Measurements from ENCODE around the gene CNPY2. TPM values are rescaled to one million over a fixed set of nuclear protein-coding genes. Genes with fewer than 3 reads are reported as not detected.

The CNPY2 gene
- total and polyA plus RNA-seq, 2 of the 13 experiments (the other 11 are each of a cell fraction or from before 2014, with no cell fraction given), result 285 to 356 TPM

DNA sequence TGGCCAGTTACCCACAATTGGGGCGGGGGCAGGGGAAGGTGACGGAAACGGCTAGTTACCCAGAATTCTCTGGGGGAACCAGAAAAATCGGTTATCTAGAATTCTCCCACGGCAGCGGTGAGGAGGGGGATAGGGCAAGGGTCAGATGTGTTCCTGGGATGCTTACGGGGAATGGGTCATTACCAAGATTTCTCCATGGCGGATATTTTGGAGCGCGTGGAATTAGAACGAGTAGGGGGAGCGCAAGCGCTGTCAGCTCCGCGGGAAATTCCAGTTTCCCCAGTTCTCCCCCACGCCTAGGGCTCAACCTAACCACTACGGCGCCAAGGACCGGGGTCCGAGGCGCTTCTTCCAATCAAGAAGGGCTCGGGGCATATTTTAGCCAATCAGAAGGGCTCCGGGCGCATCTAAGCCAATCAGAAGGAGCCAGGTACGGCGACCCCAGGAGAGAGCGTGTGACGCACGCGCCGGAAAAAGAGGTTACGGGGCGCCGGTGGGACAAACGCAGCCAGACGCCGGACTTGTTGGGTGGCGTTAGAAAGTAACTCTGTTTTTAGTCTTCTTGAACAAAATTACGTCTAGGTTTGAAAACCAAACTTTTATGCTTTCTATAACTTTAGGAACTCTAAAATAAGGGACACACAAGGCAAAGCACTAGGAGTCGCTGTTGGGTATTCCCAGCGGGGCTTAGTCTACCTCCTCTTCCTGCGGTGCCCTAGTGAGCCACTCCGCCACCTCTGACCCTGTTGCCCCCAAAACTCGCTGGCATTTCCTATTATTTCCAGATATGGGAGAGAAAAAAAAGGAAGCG is 18.1 kb upstream of the CNPY2 start, which contains the start of gene PAN2 (continued):
- TF ChIP-seq, protein P1, sequence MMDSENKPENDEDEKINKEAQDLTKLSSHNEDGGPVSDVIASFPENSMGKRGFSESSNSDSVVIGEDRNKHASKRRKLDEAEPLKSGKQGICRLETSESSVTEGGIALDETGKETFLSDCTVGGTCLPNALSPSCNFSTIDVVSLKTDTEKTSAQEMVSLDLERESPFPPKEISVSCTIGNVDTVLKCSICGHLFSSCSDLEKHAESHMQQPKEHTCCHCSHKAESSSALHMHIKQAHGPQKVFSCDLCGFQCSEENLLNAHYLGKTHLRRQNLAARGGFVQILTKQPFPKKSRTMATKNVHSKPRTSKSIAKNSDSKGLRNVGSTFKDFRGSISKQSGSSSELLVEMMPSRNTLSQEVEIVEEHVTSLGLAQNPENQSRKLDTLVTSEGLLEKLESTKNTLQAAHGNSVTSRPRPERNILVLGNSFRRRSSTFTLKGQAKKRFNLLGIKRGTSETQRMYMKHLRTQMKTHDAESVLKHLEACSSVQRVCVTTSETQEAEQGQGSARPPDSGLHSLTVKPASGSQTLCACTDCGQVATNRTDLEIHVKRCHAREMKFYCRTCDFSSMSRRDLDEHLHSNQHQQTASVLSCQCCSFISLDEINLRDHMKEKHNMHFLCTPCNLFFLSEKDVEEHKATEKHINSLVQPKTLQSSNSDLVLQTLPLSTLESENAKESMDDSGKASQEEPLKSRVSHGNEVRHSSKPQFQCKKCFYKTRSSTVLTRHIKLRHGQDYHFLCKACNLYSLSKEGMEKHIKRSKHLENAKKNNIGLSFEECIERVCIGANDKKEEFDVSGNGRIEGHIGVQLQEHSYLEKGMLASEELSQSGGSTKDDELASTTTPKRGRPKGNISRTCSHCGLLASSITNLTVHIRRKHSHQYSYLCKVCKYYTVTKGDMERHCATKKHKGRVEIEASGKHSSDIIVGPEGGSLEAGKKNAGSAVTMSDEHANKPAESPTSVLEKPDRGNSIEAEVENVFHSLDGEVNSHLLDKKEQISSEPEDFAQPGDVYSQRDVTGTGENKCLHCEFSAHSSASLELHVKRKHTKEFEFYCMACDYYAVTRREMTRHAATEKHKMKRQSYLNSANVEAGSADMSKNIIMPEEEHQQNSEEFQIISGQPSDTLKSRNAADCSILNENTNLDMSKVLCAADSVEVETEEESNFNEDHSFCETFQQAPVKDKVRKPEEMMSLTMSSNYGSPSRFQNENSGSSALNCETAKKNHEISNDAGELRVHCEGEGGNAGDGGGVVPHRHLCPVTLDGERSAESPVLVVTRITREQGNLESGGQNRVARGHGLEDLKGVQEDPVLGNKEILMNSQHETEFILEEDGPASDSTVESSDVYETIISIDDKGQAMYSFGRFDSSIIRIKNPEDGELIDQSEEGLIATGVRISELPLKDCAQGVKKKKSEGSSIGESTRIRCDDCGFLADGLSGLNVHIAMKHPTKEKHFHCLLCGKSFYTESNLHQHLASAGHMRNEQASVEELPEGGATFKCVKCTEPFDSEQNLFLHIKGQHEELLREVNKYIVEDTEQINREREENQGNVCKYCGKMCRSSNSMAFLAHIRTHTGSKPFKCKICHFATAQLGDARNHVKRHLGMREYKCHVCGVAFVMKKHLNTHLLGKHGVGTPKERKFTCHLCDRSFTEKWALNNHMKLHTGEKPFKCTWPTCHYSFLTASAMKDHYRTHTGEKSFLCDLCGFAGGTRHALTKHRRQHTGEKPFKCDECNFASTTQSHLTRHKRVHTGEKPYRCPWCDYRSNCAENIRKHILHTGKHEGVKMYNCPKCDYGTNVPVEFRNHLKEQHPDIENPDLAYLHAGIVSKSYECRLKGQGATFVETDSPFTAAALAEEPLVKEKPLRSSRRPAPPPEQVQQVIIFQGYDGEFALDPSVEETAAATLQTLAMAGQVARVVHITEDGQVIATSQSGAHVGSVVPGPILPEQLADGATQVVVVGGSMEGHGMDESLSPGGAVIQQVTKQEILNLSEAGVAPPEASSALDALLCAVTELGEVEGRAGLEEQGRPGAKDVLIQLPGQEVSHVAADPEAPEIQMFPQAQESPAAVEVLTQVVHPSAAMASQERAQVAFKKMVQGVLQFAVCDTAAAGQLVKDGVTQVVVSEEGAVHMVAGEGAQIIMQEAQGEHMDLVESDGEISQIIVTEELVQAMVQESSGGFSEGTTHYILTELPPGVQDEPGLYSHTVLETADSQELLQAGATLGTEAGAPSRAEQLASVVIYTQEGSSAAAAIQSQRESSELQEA (CRISPR knock-in tag; IDR thresholded peaks at IDR 0.05; ENCODE audit: not compliant biosample characterization), result no peak
- TF ChIP-seq DR1 (CRISPR knock-in tag; IDR thresholded peaks at IDR 0.05) (0 out of 2 replicates have a peak, but pooled peaks have one; percentile 12), SOX5 (CRISPR knock-in tag; IDR thresholded peaks at IDR 0.05; ENCODE audit: borderline replicate concordance) (peak; percentile 42; the same call in 1 of the 2 replicates), KLF6 (CRISPR knock-in tag; IDR thresholded peaks at IDR 0.05) (peak; percentile 71; the same call in 1 of the 2 replicates), GABPB1 (CRISPR knock-in tag; IDR thresholded peaks at IDR 0.05) (peak; percentile 92), ATAD3A (CRISPR knock-in tag; IDR thresholded peaks at IDR 0.05) (no peak), ZNF615 (CRISPR knock-in tag; IDR thresholded peaks at IDR 0.05; ENCODE audit: borderline replicate concordance) (0 out of 2 replicates have a peak, but pooled peaks have one; percentile 68), ZNF446 (CRISPR knock-in tag; IDR thresholded peaks at IDR 0.05) (no peak), KLF15 (CRISPR knock-in tag; IDR thresholded peaks at IDR 0.05; ENCODE audit: borderline replicate concordance) (no peak), KDM2A (CRISPR knock-in tag; IDR thresholded peaks at IDR 0.05; ENCODE audit: borderline replicate concordance, low read depth) (peak; percentile 89; the same call in 1 of the 2 replicates), PITX1 (CRISPR knock-in tag; IDR thresholded peaks at IDR 0.05) (no peak), SETDB1 (CRISPR knock-in tag; IDR thresholded peaks at IDR 0.05; ENCODE audit: borderline replicate concordance) (no peak), ZNF556 (CRISPR knock-in tag; IDR thresholded peaks at IDR 0.05; ENCODE audit: borderline replicate concordance) (no peak)
- TF ChIP-seq, protein P2, sequence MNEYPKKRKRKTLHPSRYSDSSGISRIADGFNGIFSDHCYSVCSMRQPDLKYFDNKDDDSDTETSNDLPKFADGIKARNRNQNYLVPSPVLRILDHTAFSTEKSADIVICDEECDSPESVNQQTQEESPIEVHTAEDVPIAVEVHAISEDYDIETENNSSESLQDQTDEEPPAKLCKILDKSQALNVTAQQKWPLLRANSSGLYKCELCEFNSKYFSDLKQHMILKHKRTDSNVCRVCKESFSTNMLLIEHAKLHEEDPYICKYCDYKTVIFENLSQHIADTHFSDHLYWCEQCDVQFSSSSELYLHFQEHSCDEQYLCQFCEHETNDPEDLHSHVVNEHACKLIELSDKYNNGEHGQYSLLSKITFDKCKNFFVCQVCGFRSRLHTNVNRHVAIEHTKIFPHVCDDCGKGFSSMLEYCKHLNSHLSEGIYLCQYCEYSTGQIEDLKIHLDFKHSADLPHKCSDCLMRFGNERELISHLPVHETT (CRISPR knock-in tag; conservative IDR thresholded peaks at IDR 0.05), result no peak
- TF ChIP-seq, protein P3, sequence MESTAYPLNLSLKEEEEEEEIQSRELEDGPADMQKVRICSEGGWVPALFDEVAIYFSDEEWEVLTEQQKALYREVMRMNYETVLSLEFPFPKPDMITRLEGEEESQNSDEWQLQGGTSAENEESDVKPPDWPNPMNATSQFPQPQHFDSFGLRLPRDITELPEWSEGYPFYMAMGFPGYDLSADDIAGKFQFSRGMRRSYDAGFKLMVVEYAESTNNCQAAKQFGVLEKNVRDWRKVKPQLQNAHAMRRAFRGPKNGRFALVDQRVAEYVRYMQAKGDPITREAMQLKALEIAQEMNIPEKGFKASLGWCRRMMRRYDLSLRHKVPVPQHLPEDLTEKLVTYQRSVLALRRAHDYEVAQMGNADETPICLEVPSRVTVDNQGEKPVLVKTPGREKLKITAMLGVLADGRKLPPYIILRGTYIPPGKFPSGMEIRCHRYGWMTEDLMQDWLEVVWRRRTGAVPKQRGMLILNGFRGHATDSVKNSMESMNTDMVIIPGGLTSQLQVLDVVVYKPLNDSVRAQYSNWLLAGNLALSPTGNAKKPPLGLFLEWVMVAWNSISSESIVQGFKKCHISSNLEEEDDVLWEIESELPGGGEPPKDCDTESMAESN (CRISPR knock-in tag; conservative IDR thresholded peaks at IDR 0.05), result no peak
- TF ChIP-seq, protein P4, sequence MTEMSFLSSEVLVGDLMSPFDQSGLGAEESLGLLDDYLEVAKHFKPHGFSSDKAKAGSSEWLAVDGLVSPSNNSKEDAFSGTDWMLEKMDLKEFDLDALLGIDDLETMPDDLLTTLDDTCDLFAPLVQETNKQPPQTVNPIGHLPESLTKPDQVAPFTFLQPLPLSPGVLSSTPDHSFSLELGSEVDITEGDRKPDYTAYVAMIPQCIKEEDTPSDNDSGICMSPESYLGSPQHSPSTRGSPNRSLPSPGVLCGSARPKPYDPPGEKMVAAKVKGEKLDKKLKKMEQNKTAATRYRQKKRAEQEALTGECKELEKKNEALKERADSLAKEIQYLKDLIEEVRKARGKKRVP (CRISPR knock-in tag; IDR thresholded peaks at IDR 0.05), result peak in 1 of 2 experiments; percentile 34; a peak in 1 of 4 replicates

Measured in HepG2 (cell line).